GM10847 (cell line): ENCODE data around the gene PRDM10.

Experiments used
- POLR2A ChIP-seq: IDR thresholded peaks from 2 replicates; pipeline ENCODE4 v1.6.1; 2011; ENCODE audit not compliant: insufficient read length; ENCODE audit errors: extremely low read depth

The PRDM10 gene

GRCh38 chr11:130029137-130029536, 26.5 kb upstream of the PRDM10 start:
- no peak for TF ChIP-seq POLR2A

GRCh38 chr11:130025371-130025770, 22.7 kb upstream of the PRDM10 start:
- TF ChIP-seq POLR2A = no peak

GRCh38 chr11:130024361-130024760, 21.7 kb upstream of the PRDM10 start:
- no peak for TF ChIP-seq POLR2A

- TF ChIP-seq POLR2A = no peak
These were observed 20.6 kb upstream of the PRDM10 start for GRCh38 chr11:130023204-130023603.

GRCh38 chr11:130022799-130023198, 20.2 kb upstream of the PRDM10 start:
- TF ChIP-seq POLR2A = no peak

GRCh38 chr11:130020323-130020722, 17.7 kb upstream of the PRDM10 start:
- TF ChIP-seq POLR2A = no peak

- TF ChIP-seq POLR2A = no peak
These were observed 5.7 kb upstream of the PRDM10 start for GRCh38 chr11:130008326-130008725.

GRCh38 chr11:130006929-130007328, 4.3 kb upstream of the PRDM10 start:
- TF ChIP-seq POLR2A = no peak

GRCh38 chr11:130003717-130004001, 1.0 kb upstream of the PRDM10 start:
- TF ChIP-seq POLR2A = no peak

- peak; percentile 64 for TF ChIP-seq POLR2A
These were observed 446 bp upstream of the PRDM10 start for GRCh38 chr11:130002846-130003716.

- peak; percentile 22 for TF ChIP-seq POLR2A
These were observed 929 bp downstream of the PRDM10 start for GRCh38 chr11:130001461-130002351.

GRCh38 chr11:130000552-130001176, 2.0 kb downstream of the PRDM10 start:
- no peak for TF ChIP-seq POLR2A

GRCh38 chr11:129999407-129999806, 3.2 kb downstream of the PRDM10 start:
- no peak for TF ChIP-seq POLR2A

- no peak for TF ChIP-seq POLR2A
These were observed 3.7 kb downstream of the PRDM10 start for GRCh38 chr11:129998905-129999304.

- no peak for TF ChIP-seq POLR2A
These were observed 4.5 kb downstream of the PRDM10 start for GRCh38 chr11:129998107-129998506.

- TF ChIP-seq POLR2A = no peak
These were observed 5.1 kb downstream of the PRDM10 start for GRCh38 chr11:129997513-129997912.
